Measurements from ENCODE around the gene SOCS1.

- TF ChIP-seq EZH2phosphoT487 (IDR thresholded peaks at IDR 0.05; ENCODE audit: insufficient read depth, low read depth) = no peak
- TF ChIP-seq EZH2 (IDR thresholded peaks at IDR 0.05; ENCODE audit: insufficient read depth, poor library complexity, severe bottlenecking) = no peak
These were observed at the start of gene SOCS1 for GRCh38 chr16:11255737-11256660.
